GM18498 (cell line): Measurements from ENCODE around the gene RETN.
A peak's percentile ranks its signal among the peaks of the same experiment; 100 is the strongest.

Experiments
- ATAC-seq: cut with Tn5 transposase; IDR thresholded peaks from one replicate; pipeline ENCODE4 v1.9.1; 2021; ENCODE audit warnings: mild to moderate bottlenecking, moderate library complexity; ENCODE audit not compliant: unreplicated experiment

Gene RETN, protein sequence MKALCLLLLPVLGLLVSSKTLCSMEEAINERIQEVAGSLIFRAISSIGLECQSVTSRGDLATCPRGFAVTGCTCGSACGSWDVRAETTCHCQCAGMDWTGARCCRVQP

DNA sequence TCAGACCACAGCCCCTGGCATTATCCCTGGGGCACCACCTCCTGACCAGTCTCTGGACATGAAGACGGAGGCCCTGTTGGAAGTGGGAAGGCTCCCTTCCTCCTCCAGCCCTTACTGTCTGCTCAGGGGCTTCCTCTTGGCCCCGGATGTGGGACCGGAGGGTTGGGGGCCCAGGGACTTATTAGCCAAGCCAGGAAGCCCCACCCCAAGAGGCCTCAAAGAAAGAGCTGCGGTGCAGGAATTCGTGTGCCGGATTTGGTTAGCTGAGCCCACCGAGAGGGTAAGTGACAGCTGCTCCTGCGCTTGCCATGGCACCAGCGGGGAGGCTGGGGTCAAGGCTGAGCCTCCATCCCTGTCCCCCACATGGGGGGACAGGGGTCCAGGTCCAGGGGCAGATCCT, at the start of gene RETN:
Gene RETN, plus strand, starts transcription at position 208 of the 400 bp plus-strand sequence. CDS start 278 bp downstream, outside the sequence.
- ATAC-seq: no peak

DNA sequence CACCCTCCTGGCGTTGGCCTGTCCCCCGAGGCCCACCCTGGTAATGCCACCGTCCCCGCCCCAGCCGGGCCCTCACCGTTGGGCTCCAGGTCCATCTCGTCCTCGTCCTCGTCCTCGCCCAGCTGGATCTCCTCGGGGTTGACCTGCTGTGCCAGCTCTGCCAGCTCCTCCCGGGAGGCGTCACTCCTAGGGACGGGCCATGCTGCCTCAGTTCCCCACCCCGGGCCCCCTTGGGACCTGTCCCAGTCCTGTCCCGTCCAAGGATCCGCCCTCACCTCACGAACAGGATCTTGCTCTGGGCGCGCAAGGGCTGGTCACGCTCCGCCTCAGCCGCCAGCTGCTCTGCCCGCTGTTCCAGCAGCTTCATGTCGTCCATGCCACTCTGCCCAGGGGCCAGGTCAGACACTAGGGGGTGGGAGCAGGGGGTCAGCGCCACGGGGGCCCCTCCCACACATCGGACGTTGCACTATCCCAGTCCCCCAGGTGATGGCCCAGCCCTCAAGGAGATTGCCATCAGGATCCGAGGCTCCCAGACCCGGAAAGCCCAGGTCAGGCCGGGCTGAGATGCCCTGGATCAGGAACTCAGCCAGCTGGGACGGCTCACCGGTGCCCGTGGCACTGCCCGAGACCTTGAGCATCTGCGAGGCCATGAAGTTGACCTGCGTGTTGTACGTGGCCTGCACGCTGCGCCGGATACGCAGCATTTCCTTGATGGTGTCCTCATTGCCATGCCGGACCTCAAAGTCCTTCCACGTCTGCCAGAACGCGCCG, 49.0 kb upstream of the RETN start:
- no peak for ATAC-seq

DNA sequence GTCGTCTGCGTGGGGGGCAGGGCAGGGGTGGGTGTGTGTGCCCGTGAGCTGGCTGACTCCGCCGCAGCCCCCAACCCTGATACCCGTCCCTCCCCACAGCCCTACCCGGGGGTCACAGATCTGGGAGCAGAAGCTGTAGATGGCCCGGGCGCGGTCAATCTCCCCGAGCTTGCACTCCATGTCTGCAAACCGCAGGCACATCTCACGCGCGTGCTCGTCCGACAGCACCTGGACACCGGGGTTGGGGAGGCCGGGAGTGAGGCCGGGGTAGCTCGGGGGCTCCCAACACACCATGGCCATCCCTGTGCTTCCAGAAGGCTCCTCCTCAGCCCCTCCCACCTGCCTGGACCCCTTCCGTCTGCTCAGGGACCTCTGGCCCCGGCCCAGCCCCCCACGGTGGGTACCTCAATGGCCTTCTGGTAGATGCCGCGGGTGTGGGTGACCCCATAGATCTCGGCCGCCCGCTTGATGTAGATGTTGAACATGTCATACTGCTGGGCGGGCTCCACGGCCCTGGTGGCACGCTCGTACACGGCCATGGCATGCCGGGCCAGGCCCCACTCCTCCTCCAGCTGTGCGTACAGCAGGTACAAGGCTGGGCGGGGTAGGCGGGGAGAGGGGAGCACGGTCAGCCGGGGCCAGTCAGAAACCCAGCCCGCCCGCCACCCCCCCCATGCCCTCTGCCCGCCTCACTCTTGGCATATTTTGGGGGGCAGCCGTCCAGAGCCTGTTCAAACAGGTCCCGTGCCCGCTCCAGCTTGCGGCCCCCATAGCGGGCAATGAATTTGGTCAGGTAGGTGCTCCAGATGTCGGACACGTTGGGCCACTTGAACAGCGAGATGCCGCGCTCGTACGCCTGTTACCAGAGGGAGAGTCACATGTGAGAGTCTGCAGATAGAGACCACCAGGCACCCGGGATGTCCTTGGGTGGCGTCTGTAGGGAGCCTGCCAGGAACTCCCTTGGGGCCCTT, 48.1 kb upstream of the RETN start:
- no peak for ATAC-seq

DNA sequence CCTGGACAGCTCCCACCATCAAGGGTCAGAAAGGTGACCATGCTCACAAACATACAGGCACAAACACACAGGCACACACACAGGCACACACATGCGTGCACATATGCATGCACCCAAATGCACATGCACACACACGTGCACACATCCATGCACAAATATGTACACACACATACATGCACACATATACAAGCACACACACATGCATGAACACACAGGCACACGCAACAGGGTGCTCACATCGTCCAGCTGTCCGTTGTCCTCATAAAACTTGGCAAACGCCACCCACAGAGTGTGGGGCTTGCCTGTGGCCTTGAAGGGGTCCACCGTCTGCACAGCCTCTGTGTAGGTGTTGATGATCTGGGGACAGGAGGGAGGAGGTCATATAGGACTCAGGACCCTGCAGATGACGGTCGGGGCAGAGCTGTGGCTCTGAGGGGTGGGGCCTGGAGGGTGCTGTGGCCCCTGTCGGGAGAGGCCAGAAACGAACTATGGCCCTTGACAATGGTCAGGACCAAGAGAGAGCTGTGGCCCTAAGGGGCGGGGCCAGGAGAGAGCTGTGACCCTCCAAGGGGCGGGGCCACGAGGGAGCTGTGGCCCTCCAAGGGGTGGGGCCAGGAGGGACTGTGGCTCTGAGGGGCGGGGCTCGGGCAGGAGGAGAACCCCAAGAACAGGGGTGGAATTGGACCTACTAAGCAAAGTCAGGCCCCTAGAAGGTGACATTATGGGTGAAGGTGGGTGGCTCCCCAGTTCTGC, 45.7 kb upstream of the RETN start:
- no peak for ATAC-seq

DNA sequence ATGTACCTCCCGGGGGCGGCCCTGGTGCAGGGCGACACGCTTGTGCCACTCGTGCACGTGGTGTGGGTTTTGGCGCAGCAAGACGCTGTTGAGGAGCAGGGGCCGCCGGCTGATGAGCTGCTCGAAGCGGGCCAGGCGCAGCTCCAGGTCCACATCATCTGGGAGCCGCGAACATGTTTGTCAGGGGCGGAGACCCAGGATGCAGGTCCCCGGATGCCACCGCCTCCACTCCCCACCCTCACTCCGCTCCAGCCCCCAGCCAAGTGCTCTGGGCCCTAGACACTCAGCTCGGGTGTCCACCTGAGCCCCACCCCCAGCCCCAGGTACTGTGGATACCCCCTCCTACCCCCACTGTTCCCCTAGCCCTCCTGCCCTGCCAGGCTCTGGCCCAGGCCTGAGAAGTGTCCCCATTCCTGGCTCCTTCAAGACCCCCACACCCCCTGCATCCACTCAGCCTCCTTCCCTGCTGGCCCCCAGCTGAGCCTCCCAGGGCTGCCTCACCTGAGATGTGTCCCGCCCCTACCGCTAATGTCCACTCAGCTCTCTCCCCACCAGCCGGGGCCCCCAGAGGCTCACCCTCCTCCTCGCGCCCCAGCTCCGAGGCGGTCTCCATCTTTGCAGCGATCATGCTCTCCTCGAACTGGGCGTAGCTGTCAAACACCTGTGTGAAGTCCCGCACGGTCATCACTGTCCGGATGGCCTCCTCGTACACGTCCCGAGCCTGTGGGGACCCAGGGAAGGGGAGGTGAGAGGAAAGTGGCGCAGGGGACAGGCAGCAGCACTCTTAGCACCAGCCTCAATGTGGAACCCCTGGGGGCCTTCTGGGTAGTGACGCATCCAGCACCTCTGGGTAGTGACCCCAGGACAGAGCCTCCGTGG, 44.9 kb upstream of the RETN start:
- no peak for ATAC-seq

DNA sequence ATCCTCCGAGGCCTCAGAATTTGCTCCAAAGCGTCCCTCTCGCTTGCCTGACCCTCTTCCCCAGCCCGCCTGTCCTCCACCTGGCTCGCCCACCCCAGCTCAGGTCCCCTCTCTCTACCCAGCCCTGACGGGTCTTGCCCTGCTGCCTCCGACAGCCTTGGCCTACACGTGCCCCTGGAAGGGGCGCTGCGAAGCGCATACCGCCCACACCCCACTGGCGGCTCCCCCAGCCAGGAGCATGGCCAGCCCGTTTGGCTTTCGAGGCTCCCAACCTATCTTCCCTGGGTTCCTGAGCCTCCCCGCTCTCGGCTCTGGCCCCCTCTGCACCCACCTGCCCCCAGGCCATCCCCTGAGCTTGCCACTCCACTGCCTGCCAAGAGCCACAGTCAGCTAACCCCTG, 44.0 kb upstream of the RETN start:
- ATAC-seq: no peak

DNA sequence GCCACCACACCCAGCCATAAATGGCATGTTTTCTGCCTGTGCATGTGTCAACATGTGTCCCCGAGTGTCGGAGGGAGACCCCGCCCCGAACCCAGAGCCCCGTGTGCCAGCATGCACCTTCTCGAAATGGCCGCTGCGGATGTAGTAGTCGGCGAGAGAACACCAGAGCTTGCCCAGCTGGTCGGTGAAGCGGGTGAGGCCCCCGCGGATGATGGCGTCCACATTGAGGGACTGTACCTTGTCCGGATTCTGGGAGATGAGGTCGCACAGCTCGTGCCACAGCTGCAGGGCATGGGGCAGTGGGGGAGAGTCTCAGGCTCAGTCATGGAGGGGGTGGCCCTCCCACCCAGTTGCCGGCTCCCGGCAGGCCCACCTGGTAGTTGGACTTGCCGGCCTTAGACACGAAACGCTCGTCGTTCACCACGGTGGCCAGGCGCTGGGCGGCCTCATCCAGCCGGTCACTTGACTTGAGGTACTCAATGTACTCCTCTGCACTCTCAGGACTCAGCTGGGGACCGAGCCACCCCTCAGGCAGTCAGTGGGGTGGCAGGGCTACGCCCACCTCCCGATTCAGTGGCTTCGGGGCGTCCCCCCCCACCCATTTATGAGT, 43.0 kb upstream of the RETN start:
- no peak for ATAC-seq

DNA sequence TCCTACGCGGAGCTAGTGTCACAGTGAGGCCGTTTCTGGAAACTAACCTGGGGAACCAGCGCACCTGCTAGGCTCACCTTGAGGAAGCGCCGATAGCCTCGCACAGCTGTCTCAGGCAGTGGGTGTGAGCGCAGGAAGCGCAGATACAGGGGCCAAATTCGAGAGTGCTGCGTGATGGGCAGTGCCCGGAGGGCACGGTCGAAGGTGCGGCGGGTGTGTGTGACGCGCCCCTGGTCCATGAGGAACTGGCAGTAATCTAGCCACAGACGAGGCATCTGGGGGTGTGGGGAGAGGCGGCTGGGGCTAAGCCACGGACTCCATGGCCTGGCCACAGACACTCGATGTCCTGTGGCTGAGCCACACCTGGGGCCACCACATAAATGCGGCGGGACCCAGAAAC, 41.7 kb upstream of the RETN start:
- no peak for ATAC-seq

DNA sequence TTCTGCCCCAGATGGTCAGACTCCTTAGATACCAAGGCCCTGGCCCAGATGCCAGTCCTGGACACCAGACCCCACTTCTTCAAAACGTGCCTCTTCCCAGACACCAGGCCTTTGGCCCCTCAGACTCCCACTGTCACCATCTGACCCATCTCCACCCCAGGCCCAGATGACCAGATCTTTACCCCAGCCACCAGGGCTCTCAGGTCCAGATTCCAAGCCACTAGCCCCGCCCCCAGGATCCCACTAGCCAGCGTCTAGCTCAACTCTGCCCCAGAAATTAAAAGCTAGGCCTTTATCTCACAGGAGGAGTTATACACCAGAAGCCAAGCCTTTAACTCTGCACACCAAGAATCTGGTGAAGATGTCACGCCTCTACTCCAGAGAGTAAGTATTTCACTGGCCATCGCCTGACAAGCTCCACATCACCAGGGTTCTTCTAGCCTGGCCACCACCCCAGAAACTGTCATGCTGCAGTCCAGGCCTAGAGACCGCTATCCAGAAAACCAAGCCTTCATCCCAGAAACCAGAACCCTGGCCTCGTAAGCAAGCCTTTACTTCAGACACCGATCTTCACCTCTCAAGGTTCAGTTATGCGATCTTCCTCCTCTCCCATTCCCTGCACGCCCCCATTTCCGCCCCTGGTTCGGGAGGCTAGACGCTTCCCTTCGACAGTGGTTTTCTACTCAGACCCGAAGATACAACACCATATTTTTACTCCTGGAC, 40.1 kb upstream of the RETN start:
- no peak for ATAC-seq

DNA sequence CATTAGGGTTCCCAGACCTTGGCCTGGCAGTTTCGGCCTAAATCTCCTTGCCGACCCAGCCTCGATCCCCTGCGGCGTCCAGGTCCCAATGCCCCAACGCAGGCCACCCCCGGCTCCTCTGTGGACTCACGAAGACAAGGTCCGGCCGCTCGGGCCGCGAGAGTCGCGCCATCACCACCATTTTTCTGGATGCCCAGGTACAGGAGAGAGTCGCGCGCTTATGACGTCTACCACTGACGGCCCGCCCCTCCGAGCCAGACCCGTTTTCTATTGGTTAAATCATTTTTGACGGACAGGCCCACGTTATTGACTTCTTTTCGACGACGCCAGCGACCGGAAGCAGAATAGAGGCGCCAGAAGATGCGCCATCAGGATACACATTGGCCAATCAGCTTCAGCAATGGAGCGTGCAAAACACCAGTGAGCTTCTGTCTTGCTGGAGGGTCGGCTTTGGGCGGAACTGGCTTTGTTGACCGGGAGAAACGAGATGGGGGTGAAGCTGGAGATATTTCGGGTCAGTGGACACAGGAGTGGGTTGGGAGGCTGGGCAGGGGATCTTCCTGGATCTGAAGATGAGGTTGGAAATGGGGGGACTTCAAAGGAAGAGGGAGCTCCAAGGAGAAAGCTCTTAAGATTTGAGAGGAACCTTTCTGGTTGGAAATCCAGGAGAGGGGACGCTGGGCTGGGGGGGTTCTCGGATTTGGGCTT, 39.3 kb upstream of the RETN start, which contains the start of the genes PET100 and XAB2:
Gene PET100, plus strand, starts transcription at position 447 of the 708 bp plus-strand sequence. Its CDS starts 41 bp downstream, at position 488.
Gene XAB2, minus strand, starts transcription at position 199 of the 708 bp plus-strand sequence. Its CDS starts 18 bp downstream, at position 181.
- peak; percentile 91 for ATAC-seq

DNA sequence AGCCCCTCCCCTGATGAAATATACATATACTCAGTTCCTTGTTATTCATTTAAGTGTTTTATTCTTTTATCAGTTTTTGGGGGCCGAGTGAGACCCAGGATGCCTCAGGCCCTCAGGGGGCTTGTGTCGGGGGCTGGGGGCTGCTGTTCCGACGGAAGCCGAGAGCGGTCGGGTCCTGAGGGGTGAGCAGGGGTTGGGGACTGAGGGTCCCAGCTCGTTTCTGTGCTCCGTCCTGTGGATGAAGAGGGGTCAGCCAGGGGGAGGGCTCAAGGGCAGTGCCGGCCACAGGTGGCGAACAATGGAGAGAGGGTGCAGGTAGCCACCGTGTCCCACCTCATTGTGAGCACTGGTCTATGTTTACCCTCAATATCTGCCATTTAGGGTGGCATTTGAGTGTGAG, 37.3 kb upstream of the RETN start:
- ATAC-seq: no peak

DNA sequence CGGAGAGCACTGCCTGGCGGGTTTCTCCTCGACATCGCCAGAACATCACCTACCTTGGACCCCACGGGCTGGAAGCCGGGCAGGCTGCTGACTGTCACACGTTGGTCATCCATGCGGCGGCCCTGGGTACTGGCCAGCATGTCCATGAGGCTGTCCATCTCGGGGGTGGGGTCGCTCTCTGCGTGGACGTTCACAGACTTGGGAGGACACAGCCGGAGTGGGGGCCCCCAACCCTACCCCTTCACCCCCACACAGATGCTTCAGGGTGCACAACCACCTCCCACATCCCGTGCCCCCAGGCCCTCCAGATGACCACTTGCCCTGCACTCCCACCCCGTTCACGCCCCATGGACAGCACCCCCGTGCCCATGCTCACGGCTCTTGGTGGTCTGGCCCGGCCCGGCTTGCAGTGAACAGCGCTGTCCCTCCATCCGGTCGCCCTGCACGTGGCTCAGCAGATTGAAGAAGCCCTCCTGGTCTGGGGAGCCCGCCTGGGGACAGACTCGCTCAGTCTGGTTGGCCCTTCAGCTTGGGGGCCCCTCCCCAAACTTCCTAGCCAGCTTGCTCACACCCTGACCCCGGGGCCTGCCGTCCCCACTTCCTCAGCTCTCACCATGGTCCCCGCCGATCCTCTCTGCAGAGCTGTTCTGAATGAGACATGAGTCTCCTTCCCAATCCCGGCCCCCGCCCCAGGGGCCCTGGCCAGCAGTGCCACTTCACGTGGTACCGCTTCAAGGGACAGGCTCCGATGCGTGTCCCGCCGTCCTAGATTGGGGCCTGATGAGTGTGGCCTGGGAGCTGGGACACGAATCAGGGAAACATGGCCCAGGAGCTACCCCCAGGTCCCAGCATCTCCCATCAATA, 36.3 kb upstream of the RETN start:
- ATAC-seq: no peak

DNA sequence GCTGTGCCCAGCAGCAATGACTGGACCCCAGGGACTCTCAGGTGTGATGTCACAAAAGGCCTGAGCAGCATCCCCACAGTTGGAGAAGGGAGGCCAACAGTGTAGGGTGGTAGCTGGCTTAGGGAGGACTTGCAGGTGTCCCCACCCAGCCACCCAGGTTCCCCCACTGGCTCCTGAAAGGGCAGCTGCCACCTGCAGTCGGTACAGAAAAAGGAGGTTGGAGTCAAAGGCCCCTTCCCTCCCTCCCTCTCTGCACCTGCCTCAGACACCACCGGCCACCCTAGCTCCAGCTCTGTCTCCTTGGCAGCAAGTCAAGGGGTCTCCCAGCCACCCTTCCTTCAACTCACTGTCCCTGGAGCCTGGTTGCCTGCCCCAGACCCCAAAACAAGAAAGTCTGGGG, 35.2 kb upstream of the RETN start, which contains the start of gene PCP2:
Gene PCP2, minus strand, starts transcription at position 22 of the 400 bp plus-strand sequence. CDS start 262 bp downstream, outside the sequence.
- ATAC-seq: no peak

DNA sequence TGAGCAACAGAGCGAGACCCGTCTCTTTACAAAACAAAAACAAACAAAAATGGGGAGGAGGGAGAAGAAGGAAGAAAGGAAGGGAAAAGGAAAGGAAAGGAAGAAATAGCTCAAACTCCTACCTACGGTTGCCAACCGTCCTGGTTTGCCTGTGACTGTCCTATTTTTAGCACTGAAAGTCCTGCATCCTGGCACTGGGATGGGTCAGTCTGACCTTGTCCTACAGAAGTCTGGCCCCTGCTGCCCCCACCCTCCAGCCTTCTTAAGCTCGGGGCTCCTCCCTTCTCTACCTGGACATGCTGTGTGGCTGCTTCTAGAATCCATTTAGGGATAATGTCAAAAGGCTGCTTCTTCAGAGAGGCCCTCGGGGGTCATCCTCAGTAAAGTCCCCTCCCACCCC, 33.2 kb upstream of the RETN start:
- ATAC-seq: no peak

DNA sequence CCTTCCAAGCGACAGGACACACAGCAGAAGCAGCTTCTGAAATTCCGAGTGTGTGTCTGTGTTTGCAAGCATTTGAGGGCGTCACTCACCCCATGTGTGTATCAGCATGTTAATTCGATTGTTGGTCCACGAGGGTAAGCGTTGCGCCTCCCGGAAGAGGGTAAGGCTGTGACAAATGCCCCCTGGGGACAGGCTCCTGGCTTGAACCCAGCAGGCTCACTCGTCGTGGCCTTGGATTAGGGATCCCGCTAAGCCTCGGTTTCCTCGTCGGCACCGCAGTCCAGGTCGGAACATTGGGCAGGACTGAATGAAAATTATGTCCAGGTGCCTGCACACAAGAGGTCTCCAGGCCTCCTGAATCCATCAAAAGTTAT, 32.5 kb upstream of the RETN start:
- no peak for ATAC-seq

DNA sequence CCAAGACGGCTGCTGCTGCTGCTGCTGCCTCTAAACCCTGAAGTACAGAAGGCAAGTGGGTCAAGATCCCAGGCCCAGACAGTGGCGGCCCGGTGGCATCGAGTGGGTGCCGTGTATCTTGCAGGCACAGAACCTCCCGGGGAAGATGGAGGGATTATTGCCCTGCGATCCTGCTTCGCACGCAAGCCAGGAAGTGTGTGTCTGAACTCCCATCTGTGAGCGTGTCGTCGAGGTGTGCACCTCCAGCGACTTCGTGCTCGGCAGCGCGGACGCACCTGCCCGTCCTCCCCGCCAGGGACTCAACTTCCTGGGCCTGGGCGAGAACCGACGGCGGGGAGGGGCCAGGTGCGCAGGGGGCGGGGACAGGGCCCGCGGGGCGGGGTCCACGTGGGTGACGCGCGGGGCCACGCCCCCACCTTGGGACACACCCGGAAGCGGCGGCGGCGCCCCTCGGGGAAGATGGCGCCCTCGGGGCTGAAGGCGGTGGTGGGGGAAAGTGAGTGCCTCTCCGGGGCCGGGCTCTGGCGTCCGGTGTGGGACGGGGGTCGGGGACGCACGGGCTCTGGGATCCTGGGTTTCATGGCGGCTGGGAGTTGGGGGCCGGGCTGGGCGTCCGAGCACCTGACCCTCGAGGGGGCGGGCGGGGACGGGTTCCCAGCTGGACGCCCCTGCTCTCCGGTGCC, 32.0 kb upstream of the RETN start, which contains the start of gene STXBP2:
Gene STXBP2, plus strand, starts transcription at position 420 of the 683 bp plus-strand sequence. Its CDS starts 40 bp downstream, at position 460.
- ATAC-seq: peak; percentile 75
